Osteoblast (primary cell): ENCODE measurements around the gene KAZN. TPM values are rescaled to one million over a fixed set of nuclear protein-coding genes. Genes with fewer than 3 reads are reported as not detected.

Experiments
- DNase-seq: peaks from one replicate; pipeline ENCODE4 v3.0.0; 2011; ENCODE audit warnings: low spot score, mixed read lengths; ENCODE audit not compliant: insufficient read length; ENCODE audit errors: missing footprints
- H2AFZ ChIP-seq: 2 replicates; pipeline ENCODE4 v1.6.0; 2011; ENCODE audit warnings: mild to moderate bottlenecking, low read length
- H3K27ac ChIP-seq: 2 replicates; pipeline ENCODE4 v1.5.1; 2011; ENCODE audit warnings: mild to moderate bottlenecking, low read depth, low read length, moderate library complexity
- H3K27me3 ChIP-seq: 2 replicates; pipeline ENCODE4 v1.6.0; 2012; ENCODE audit warnings: mild to moderate bottlenecking, control low read depth, inconsistent platforms, low read length, moderate library complexity; ENCODE audit not compliant: insufficient read depth
- H3K36me3 ChIP-seq: 2 replicates; pipeline ENCODE4 v1.5.1; 2011; ENCODE audit warnings: mild to moderate bottlenecking, low read length, control low read depth, moderate library complexity; ENCODE audit not compliant: insufficient read depth
- H3K4me1 ChIP-seq: 2 replicates; pipeline ENCODE4 v1.5.1; 2011; ENCODE audit warnings: mild to moderate bottlenecking, low read length, control low read depth, moderate library complexity; ENCODE audit not compliant: insufficient read depth
- H3K4me2 ChIP-seq: 2 replicates; pipeline ENCODE4 v1.6.0; 2011; ENCODE audit warnings: mild to moderate bottlenecking, low read length; ENCODE audit not compliant: insufficient read depth
- H3K4me3 ChIP-seq: fragments of 200-600 bp; sonication (generic); 3 replicates; pipeline ENCODE4 v1.5.1; 2012; ENCODE audit warnings: mild to moderate bottlenecking, low read length, inconsistent platforms; ENCODE audit not compliant: insufficient read depth
- H3K79me2 ChIP-seq: 2 replicates; pipeline ENCODE4 v1.6.0; 2012; ENCODE audit warnings: mild to moderate bottlenecking, low read length, control low read depth, inconsistent platforms; ENCODE audit not compliant: insufficient read depth
- H3K9me3 ChIP-seq: 2 replicates; pipeline ENCODE4 v1.5.1; 2011; ENCODE audit warnings: low read depth, low read length, control low read depth
- H4K20me1 ChIP-seq: 2 replicates; pipeline ENCODE4 v1.6.0; 2012; ENCODE audit warnings: mild to moderate bottlenecking, low read length, control low read depth; ENCODE audit not compliant: insufficient read depth
- CTCF ChIP-seq: IDR thresholded peaks from 2 replicates; pipeline ENCODE4 v1.5.1; 2011; ENCODE audit warnings: mild to moderate bottlenecking, low read depth, low read length, moderate library complexity; ENCODE audit errors: extremely low read depth
- total RNA-seq: library from RNA; depleted of rRNA; stranded (reverse); fragments of >200 nt; gene quantifications from 2 replicates; pipeline ENCODE4 v1.2.3, GENCODE V29; 2012

KAZN gene
- total RNA-seq, 1 donor, result 9.0 TPM

GRCh38 chr1:14724678-14725077 is 126.2 kb downstream of the KAZN start:
- H3K9me3 ChIP-seq, result no peaks in the 10 kb centered on the region
- H3K27me3 ChIP-seq, result peaks cover 12% of the 10 kb centered on the region
- no peaks in the 10 kb centered on the region for H4K20me1 ChIP-seq
- H3K4me1 ChIP-seq, result peaks cover 5% of the 10 kb centered on the region
- DNase-seq, result no peak
- no peak overlapping the region for H3K27ac ChIP-seq
- TF ChIP-seq CTCF, result no peak
- H2AFZ ChIP-seq, result no peak overlapping the region
- H3K79me2 ChIP-seq, result no peaks in the 10 kb centered on the region
- H3K36me3 ChIP-seq, result no peaks in the 10 kb centered on the region
- no peak overlapping the region for H3K4me3 ChIP-seq
- no peak overlapping the region for H3K4me2 ChIP-seq

GRCh38 chr1:14725238-14725637 is 126.8 kb downstream of the KAZN start:
- no peak overlapping the region for H3K27ac ChIP-seq
- no peaks in the 10 kb centered on the region for H3K9me3 ChIP-seq
- no peaks in the 10 kb centered on the region for H3K79me2 ChIP-seq
- H3K4me1 ChIP-seq, result peaks cover 5% of the 10 kb centered on the region
- no peak for TF ChIP-seq CTCF
- H4K20me1 ChIP-seq, result no peaks in the 10 kb centered on the region
- peak; percentile 78 for DNase-seq
- no peak overlapping the region for H2AFZ ChIP-seq
- no peak overlapping the region for H3K4me2 ChIP-seq
- no peak overlapping the region for H3K4me3 ChIP-seq
- H3K36me3 ChIP-seq, result no peaks in the 10 kb centered on the region
- H3K27me3 ChIP-seq, result peaks cover 12% of the 10 kb centered on the region

GRCh38 chr1:14725695-14726094 is 127.2 kb downstream of the KAZN start:
- H3K79me2 ChIP-seq, result no peaks in the 10 kb centered on the region
- H4K20me1 ChIP-seq, result no peaks in the 10 kb centered on the region
- H3K27ac ChIP-seq, result no peak overlapping the region
- H3K27me3 ChIP-seq, result peaks cover 12% of the 10 kb centered on the region
- no peak overlapping the region for H2AFZ ChIP-seq
- peaks cover 5% of the 10 kb centered on the region for H3K4me1 ChIP-seq
- no peak for TF ChIP-seq CTCF
- no peak overlapping the region for H3K4me2 ChIP-seq
- no peak for DNase-seq
- H3K9me3 ChIP-seq, result no peaks in the 10 kb centered on the region
- H3K36me3 ChIP-seq, result no peaks in the 10 kb centered on the region
- no peak overlapping the region for H3K4me3 ChIP-seq

GRCh38 chr1:14726606-14727005 is 128.1 kb downstream of the KAZN start:
- H3K79me2 ChIP-seq, result no peaks in the 10 kb centered on the region
- H3K27me3 ChIP-seq, result peaks cover 12% of the 10 kb centered on the region
- H3K4me2 ChIP-seq, result no peak overlapping the region
- DNase-seq, result no peak
- TF ChIP-seq CTCF, result no peak
- no peak overlapping the region for H3K4me3 ChIP-seq
- H3K9me3 ChIP-seq, result no peaks in the 10 kb centered on the region
- no peak overlapping the region for H2AFZ ChIP-seq
- H3K27ac ChIP-seq, result no peak overlapping the region
- no peaks in the 10 kb centered on the region for H3K36me3 ChIP-seq
- H3K4me1 ChIP-seq, result peaks cover 5% of the 10 kb centered on the region
- no peaks in the 10 kb centered on the region for H4K20me1 ChIP-seq
